NCI-H2107 treated with DMSO at 0.1 percent for 48 hours (cell line): ENCODE measurements around the gene VDAC1.
"Not testable (repeated sequence)": the region's sequence is repeated elsewhere in the genome, so short reads cannot be mapped to it uniquely, and the experiment has no call there.

Source experiments
- DNase-seq: peaks from one replicate; lab custom pipeline; 2025; ENCODE audit not compliant: unreplicated experiment; lab: John Stamatoyannopoulos, UW

Gene VDAC1, protein sequence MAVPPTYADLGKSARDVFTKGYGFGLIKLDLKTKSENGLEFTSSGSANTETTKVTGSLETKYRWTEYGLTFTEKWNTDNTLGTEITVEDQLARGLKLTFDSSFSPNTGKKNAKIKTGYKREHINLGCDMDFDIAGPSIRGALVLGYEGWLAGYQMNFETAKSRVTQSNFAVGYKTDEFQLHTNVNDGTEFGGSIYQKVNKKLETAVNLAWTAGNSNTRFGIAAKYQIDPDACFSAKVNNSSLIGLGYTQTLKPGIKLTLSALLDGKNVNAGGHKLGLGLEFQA

DNA sequence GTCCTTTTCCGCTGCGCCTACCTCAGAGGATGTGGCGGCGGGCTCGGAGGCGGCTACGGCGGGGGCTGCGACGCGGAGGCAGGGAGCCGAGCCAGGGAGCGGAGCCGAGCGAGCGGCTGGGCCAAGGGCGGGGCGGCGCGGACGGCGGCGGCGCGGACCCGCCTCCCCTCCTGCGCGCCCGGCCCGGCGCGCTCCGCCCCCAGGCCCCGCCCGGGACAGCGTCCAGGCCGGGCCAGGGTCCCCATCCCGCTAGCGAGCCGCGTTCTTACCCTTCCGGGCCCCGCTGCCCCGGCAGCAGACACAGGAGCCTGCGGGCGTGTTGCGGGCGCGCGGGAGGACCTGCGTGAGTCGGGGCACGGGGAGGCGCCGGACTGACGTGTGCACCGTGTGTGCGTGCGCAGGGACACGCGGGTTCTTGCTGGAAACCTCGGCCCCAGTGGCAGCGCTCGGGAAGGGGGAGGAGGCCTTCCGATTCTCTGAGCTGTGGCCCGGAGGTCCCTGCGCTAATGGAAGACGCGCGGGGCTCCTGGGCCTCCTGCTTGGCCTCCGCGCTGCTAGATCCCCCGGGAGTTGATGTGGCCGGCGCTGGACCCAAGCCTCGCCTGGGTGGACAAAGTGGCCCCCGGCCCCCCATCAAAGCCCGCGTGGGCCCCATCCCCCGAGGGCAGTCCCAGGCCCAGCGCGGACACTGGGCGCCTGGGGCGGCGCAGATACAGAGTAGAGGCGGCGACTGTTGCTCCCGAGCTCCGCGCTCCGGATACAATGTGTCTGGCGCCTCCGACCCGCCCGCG, at the start of gene VDAC1:
Gene VDAC1 (minus strand): TSS at position 350 of the 791 bp plus-strand sequence. CDS start 11,963 bp downstream, outside the sequence.
- DNase-seq = peak; percentile 32

DNA sequence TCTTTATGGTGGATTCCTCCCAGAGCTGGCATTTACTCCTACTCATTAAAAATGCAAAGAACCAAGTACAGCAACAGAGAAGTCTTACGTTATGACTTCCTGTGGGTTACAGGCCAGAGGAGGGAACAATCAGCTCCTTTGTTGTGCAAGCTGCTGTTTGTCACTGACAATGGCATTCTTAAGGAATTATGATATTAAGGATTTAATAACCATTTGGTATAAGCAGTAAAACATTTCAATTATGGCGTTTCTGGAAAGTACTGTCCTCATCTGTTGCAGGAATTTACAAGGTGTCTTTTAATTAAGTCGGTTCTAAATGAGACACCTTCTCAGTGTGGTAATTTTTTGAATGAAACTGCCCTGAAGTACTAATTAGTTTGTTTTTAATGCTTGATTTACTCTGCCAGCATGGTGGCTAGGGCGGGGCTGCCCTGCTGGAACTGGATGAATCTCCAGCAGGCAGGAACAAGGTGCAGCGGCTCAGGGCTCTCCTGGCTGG, 49.1 kb upstream of the VDAC1 start:
- no peak for DNase-seq

DNA sequence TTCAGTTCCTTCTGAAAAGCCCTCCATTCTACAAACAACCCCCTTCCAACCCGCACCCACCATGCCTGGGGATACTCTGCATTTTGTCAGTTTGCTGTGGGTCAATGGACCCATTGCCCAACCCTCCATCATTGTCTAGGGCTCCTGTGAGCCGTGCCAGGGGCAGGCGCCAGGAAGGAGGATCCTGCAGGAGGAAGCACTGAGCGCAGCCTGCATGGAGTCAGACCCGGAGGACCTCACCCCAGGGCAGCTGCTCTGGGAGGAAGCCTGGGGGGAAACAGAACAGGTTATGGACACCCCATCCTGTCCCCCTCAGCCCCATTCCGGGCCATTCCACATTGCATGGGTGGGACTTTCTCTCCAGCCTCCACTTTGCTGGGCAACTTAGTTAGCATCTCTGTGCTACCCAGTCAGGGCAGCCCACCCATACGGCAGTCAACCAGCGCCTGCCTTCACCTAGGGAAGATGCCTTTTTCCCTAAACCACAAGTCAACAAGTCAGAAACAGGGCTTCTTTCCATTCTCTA, 48.6 kb upstream of the VDAC1 start:
- no peak for DNase-seq

DNA sequence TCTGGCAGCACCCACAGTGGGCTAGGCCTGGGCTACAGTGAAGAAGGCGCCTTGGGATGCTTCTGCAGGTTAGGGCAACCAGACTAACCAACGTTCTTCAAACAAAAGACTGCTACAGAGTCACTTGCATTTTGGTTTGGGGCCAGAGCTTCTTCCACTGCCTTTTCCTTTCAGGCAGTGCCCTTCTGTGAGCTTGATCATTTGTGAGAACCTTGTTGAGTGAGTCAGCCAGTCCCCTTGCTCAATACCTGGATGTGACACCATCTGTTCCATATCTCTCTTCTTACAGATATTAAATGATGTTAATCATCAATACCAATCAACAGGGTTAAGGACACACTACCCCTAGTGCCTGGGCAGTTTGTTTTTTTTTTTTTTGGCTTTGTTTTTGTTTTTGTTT, 46.5 kb upstream of the VDAC1 start:
- DNase-seq = no peak

DNA sequence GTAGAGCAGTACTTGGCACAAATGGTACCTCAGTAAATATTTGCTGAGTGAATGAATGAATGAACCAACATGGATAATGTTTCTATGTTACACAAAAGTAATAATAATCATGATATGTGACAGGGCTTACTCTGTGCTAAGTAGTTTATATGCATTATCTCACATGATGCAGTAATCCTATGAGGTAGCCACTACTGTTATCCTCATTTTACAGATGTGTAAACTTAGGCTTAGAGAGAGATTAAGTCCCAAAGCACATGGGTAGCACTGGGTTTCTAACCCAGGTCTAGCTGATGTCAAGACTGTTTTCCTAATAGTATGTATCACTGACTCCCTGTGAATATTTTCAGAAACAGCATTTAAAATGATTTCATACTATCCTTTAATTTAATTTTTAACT, 44.1 kb upstream of the VDAC1 start:
- DNase-seq = no peak

DNA sequence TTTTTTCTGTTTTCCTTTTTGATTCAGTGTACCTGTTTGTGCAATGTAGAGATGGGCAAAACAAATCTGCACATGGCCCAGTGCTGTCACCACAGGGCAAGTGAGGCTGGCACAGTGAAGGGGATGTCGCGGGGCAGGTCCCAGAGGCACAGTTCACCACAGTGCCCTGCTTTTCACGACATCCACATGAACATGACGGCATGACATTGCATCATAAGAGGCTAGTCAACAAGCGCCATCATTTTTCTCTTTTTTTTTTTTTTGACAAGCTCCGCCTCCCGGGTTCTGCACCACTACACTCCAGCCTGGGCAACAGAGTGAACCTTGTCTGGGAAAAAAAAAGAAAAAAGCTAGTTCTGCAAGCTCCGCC, 42.9 kb upstream of the VDAC1 start:
- no peak for DNase-seq

DNA sequence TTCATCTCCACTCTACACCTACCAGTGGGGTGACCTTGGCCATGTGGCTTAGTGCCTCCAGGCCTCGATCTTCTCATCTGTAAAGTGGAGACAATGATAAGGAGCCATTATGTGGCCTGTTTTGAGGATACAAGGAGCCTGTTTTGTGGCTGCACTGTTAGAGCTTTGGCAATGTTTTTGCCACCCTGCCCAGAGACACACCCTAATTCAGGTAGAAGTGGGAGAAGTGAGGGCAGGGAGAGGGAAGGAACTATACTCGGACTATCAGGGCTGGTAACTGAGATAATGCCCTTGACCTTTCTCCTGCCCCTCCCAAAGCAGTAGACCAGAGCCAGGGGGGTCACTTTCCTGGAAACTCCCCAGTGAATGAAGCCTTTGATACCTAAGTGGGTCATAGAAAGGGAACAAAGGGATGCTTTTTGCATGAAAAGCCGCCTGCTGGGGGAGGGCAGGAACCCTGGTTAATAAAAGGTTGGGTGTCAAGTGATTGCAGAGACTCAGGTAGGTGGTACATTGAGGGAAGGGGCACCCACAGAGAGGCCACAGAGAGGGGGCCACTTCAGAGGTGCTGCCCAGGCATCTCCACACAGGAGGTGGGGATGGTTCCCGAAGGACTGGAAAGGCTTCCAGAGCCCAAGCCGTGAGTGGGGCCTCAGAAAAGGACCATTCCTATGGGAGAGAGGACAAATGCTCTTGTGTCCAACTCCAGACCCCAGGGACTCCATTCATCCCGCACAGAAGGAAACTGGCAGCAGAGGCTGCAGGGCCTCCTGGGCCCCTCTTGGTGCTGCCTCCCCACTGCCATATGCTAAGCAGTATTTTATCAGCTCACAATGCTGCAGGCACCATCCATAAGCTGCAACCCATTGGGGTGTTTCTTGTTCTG, 42.3 kb upstream of the VDAC1 start:
- DNase-seq = no peak

DNA sequence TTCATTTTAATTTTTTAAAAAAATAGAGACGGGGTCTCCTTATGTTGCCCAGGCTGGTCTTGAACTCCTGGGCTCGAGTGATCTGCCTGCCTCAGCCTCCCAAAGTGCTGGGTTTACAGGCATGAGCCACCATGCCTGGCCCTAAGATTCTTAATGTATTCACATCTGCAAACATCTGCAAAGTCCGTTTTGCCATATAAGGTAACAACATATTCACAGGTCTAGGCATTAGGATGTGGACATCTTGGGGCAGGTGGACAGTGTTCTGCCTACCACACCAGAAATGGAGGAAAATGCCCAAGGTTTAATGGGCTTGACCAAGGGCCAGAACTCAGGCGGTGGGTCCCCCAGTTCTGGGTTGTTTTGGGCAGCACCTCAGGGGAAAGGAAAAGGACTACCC, 41.6 kb upstream of the VDAC1 start:
- no peak for DNase-seq

DNA sequence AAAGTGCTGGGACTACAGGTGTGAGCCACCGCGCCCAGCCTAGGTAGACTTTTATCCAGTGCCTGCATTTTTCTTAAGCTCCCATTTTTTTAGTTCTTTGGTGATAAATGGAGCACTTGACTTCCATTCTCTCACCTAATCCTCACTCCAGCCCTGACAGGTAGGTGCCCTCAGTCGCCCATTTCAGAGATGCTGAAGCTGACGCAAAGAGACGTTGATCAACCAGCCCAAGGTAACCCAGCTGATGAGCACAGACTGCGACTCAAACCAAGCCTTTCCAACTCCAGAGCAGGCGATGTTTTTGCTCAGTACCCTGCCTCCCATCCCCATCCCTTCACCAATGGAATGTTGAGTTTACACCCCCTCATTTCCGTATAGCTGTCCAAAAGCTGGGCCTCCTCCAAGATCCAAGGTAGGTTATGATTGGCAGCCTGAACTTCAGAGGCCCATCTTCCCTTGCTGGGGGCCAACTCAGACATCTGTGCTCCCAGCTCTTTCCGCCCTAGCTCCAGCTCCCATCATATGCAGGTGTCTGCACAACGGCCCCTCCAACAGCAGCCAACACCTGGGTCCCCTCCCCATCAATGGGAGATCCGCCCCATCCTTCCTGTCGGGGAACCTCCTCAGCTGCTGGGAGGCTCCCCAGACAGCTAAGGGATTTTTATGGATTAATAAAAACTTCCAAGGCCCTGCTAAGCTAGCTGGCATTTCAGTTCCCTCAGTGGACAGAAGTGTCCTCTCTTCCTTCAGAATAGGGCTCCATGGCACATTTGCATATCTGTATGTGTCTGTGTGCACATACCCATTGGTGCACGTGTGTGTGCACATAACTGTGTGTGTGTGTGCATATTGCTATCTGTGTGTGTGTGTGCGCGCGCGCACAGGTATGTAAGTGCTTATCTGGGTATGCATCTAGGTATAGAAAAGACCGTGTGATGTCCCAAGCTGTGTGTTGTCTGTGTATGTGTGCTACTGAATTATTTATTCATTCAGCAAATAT, 39.3 kb upstream of the VDAC1 start:
- DNase-seq = no peak

DNA sequence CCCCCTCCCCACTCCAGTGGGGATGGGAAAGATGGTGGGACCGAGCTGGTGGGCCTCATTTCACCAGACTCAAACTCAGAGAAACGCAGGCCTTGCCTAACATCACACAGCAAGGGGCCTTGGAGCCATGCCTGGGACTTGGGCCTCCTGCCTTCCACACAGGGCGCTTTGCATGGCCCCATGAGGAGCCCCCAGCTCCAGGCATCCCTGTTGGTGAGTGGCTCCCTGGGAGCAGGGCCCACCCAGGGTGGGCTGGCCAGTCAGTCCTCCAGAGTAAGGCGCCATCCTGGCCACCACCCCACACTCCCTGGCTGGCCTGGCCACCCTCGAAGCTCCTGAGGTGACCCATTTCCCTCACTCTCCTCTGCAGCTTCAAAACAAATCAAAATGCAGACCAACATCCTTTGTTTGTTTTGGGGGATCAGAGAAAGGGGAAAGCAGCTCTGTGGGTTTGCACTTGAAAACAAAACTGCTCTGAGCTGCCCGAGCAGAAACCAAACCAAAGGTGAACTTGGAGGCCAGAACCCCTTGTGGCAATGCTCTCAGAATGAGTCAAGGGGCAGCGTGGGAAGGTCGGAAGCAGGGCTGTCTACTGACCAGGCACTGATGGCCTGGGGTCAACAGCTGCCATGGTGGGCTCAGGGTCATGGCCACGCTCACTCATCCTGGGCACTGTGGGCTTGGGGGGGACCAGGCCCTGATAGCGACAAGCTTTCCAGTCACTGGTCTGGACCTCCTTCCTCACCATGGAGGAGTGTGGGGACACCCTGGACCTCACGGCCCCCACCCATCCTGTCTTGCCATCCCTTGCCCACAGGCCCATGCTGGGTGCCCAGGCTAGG, 37.0 kb upstream of the VDAC1 start:
- no peak for DNase-seq

DNA sequence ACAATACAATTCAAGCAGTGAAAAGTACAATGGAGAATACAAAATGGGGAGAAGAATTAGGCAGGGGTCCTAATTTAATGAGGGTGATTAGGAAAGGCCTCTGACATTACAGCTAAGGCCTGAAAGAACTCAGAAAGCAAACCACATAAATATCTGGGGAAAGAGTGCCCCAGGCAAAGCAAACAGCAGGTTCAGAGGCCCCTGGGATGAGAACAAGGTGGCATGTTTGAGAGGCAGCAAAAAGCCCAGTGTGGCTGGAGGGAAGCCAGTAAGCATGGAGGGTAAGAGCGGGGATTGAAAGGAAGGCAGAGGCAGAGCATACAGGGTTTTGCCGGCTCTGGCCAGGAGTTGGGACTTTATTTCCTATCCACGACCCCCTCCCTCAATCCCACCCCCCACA, 33.4 kb upstream of the VDAC1 start:
- DNase-seq = no peak

DNA sequence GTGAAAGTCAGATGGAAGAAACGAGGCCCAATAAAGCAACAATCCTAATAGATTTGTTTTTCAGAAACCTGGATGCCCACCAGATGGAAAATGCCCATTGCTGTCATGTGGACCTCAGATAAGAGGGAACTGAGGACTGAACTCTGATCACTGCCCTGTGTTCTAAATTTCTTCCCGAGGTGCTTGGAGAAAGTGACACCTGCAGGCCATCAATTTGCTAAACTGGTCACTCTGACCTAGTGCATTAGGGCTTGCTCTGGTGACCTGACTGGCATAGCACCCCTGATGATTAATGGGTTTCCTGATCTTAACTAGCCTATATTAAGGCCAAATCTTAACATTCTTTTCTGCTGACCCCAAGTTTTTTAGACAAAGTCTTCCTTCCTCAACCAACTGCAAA, 32.4 kb upstream of the VDAC1 start:
- DNase-seq = no peak

DNA sequence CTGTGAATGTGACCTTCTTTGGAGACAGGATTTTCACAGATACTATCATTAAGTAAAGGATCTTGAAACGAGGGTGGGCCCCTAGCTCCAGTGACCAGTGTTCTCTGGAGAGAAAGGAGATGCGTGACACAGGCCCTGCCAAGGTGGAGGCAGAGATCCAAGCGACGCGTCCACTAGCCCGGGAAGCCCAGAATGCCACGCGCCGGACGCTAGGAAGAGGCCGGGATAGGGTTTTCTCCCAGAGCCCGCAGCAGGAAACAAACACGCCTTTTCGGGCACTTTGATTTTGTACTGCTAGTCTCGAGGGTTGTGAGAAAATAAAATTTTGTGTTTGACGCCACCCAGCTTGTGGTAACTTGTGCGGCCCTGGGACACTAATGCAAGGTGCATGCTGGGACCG, 29.6 kb upstream of the VDAC1 start:
- DNase-seq = no peak

DNA sequence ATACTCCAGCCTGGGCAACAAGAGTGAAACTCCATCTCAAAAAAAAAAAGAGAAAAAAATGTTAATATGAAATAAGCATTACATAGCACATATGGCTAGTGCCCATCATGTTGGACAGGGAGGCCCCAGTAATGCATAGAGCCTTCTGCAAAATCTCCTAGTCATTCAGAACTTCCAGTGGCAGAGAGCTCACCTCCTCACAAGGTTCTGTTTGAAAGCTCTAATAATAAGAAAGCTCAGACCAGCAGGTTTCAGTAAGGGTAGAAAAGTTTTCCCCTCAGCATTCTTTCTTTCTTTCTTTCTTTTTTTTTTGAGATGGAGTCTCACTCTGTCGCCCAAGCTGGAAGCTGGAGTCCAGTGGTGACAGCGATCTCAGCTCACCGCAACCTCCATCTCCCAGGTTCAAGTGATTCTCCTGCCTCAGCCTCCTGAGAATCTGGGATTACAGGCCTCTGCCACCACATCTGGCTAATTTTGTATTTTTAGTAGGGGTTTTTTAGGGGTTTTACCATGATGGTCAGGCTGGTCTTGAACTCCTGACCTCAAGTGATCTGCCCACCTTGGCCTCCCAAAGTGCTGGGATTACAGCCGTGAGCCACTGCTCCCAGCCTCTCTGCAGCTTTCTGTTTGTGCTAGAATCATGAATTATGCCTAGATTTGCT, 25.7 kb upstream of the VDAC1 start:
- DNase-seq = not testable (repeated sequence)

DNA sequence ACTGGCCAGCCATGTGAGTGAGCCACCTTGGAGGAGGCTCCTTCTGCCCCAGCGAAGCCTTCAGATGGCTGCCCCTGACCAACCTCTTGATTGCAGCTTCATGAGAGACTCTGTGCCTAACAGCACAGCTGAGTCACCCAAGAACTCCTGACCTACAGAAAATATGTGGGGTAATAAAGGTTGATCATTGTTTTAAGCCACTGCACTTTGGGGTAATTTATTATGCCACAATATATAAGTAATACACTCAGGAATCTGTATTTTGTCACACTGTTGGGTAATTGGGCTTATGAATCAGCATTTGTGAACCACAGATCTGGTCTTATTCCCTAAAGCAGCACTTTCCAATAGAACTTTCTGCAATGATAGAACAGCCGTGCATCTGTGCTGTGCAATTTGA, 24.4 kb upstream of the VDAC1 start:
- no peak for DNase-seq

DNA sequence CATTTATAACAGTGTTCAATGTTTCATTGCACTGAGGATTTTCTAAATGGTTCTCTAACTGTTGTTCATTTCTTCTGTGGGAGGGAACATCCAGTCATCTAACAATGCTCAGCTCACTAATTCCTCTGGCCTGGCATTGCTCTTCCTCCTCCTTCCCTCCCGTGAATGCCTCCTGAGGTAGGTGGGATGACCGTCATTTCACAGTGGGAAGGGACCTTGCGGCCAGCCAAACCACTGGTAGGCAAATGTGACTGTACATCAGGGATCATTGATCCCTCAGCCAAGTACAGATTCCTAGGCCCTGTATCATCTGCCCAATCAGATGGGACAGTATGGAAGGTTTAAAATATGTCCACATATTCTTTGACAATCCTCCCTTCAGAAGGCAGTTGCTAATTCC, 23.7 kb upstream of the VDAC1 start:
- no peak for DNase-seq

DNA sequence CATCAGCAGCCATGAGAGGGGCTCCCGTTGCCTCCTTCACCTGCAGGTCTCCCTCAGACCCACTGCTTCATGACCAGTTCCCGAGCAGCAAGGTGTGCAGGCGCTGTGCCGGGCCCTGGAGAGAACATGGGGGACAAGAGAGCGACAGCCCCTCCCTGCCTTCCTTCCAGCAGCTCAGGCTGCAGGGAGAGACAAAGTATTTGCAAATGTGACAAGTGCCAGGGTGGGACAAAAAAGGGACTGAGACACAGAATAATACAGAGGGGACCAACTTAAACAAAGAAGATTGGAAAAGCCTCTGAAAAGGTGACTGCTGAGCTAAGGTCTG, 22.5 kb upstream of the VDAC1 start:
- no peak for DNase-seq

DNA sequence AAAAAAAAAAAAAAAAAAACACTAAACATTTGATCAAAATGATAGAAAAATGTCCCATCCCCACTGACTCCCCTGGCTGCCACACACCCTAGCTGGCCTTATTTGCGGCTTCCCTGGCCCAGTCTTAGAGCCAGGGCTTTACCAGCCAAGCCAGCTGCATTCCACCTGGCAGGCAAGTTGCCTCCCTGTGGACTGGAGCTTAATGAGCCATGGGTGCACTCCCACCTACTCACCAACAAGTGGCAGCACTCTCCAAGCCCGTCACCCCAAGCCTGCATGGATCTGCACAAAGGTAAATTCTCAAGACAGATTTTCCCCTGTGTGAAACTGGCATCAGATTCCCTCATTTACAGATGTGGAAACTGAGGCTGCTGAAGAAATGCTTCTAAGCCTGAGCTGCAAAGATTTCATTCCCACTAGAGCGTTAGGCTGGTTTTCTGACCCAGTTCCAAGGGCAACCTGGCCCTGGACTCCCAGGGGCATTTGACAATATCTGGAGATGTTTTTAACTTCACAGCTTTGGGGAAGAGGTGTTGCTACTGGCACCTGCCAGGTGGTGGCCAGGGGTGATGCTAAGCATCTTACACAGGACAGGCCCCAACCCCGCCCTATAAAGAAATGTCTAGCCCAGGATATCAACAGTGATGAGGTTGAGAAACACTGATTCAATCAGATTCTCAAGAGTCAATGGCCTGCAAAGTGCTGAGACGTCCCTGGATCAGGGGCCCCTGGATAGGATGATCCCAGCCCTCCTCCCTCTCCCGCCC, 21.9 kb upstream of the VDAC1 start:
- DNase-seq = peak; percentile 36
